K562 (cell line): ENCODE data around the gene HOXB7. TPM values are rescaled to one million over a fixed set of nuclear protein-coding genes. Genes with fewer than 3 reads are reported as not detected.

ENCODE experiments used
- CBX8 ChIP-seq: fragments of 200-600 bp; sonication (generic); IDR thresholded peaks from 2 replicates; pipeline ENCODE4 v1.6.1; 2012; ENCODE audit warnings: borderline replicate concordance, mixed run types, low read depth, mild to moderate bottlenecking, moderate library complexity, mixed read lengths, low read length, control low read depth, inconsistent platforms; ENCODE audit not compliant: poor library complexity, severe bottlenecking; ENCODE audit errors: extremely low read depth
- KAT7 ChIP-seq: sonication (generic); formaldehyde crosslinking; IDR thresholded peaks from 2 replicates; pipeline ENCODE4 v1.8.0; 2022; ENCODE audit warnings: missing genetic modification reagents, mild to moderate bottlenecking, borderline replicate concordance
- MAFK ChIP-seq: IDR thresholded peaks from 2 replicates; pipeline ENCODE4 v1.6.1; 2011; ENCODE audit warnings: low read length, improper control_type of control experiment
- NCOA1 ChIP-seq: fragments of 450-650 bp; IDR thresholded peaks from 2 replicates; pipeline ENCODE4 v1.6.1; 2016; ENCODE audit warnings: low read depth
- NELFE ChIP-seq: IDR thresholded peaks from 2 replicates; pipeline ENCODE4 v1.6.1; 2011; ENCODE audit warnings: mild to moderate bottlenecking; ENCODE audit not compliant: insufficient read depth, insufficient read length
- TAF1 ChIP-seq: IDR thresholded peaks from 2 replicates; pipeline ENCODE4 v1.6.1; 2011; ENCODE audit warnings: mild to moderate bottlenecking, low read length, moderate library complexity; ENCODE audit not compliant: insufficient read depth, control insufficient read depth, severe bottlenecking; ENCODE audit errors: extremely low read depth
- TAF7 ChIP-seq: fragments of 450-650 bp; IDR thresholded peaks from 2 replicates; pipeline ENCODE4 v1.6.1; 2016; ENCODE audit warnings: missing genetic modification characterization, missing compliant biosample characterization
- TAF9B ChIP-seq: fragments of 450-650 bp; IDR thresholded peaks from 2 replicates; pipeline ENCODE4 v1.6.1; 2018; ENCODE audit warnings: mild to moderate bottlenecking; ENCODE audit not compliant: partially characterized antibody
- TCF7 ChIP-seq: sonication (generic); IDR thresholded peaks from 2 replicates; pipeline ENCODE4 v1.6.1; 2016; ENCODE audit warnings: antibody characterized with exemption, borderline replicate concordance
- ZNF197 ChIP-seq: fragments of 200-800 bp; sonication (Bioruptor generic); IDR thresholded peaks from 2 replicates; pipeline ENCODE4 v1.6.1; 2016; ENCODE audit warnings: low read depth, missing genetic modification characterization, missing compliant biosample characterization
- ZNF318 ChIP-seq, 2 experiments: fragments of 450-650 bp; IDR thresholded peaks; 2 replicates each; pipeline ENCODE4 v1.6.1; 2016; ENCODE audit warnings: mild to moderate bottlenecking in 2 of 2, borderline replicate concordance in 1 of 2, low read depth in 1 of 2, moderate library complexity in 1 of 2
- ZNF507 ChIP-seq: conservative IDR thresholded peaks from 2 replicates; pipeline ENCODE4 v1.6.1; 2017; ENCODE audit warnings: missing genetic modification characterization, missing compliant biosample characterization
- polyA plus RNA-seq, 8 experiments: library from polyadenylated mRNA; depleted of rRNA in 4 of 8; stranded (reverse) in 5 of 8; unstranded in 3 of 8; fragments of >200 nt; fragmentation: Nextera tagmentation in 2 of 8; fragmentation: Illumina TruSeq in 1 of 8; extraction: Ambion mirVana in 2 of 8; extraction: Trizol in 1 of 8; gene quantifications; 2 replicates each; pipeline versions ENCODE4 v1.2.1 to v1.2.3, GENCODE V29; 2011 to 2014; ENCODE audit warnings: inconsistent platforms in 1 of 8, missing spikeins in 1 of 8
- total RNA-seq, 7 experiments: library from RNA; depleted of rRNA in 6 of 7; stranded (reverse); fragments of >200 nt in 6 of 7; fragmentation: Illumina TruSeq in 2 of 7; extraction: Trizol in 2 of 7; gene quantifications; 2 replicates each; pipeline versions ENCODE4 v1.2.1 to v1.2.3, GENCODE V29; 2011 to 2021; ENCODE audit warnings: low replicate concordance in 1 of 7
- TF ChIP-seq, protein P1 (sequence below): fragments of 450-650 bp; formaldehyde crosslinking; IDR thresholded peaks from 2 replicates; pipeline ENCODE4 v1.4.0; 2020; ENCODE audit warnings: mild to moderate bottlenecking, moderate library complexity
- TF ChIP-seq, protein P2 (sequence below): fragments of 450-650 bp; IDR thresholded peaks from 2 replicates; pipeline ENCODE4 v1.6.1; 2014; ENCODE audit warnings: low read depth, mild to moderate bottlenecking, moderate library complexity, borderline replicate concordance

Gene HOXB7
- total and polyA plus RNA-seq, 9 of the 15 experiments (the other 6 are each of a cell fraction or from before 2014, with no cell fraction given) = 5.5 to 16.7 (median 8.3) TPM

GRCh38 chr17:48626245-48627117 lies 15.7 kb upstream of the HOXB7 start, which contains the start of gene HOXB9 (continued):
- TF ChIP-seq MAFK (peak; percentile 58; the same call in 1 of the 2 replicates), TAF1 (peak; percentile 76), TAF9B (peak; percentile 94), KAT7 (peak; percentile 24; the same call in 1 of the 2 replicates), ZNF318 (IDR thresholded peaks at IDR 0.05; ENCODE audit: borderline replicate concordance in 1 of 2, low read depth in 1 of 2) (peak in 1 of 2 experiments; percentile 97; a peak in 2 of 4 replicates), NCOA1 (peak; percentile 89), NELFE (no peak), ZNF197 (no peak), TCF7 (no peak), ZNF507 (tag) (no peak), CBX8 (no peak), TAF7 (tag) (peak; percentile 12; the same call in 1 of the 2 replicates)
- TF ChIP-seq, protein P1, sequence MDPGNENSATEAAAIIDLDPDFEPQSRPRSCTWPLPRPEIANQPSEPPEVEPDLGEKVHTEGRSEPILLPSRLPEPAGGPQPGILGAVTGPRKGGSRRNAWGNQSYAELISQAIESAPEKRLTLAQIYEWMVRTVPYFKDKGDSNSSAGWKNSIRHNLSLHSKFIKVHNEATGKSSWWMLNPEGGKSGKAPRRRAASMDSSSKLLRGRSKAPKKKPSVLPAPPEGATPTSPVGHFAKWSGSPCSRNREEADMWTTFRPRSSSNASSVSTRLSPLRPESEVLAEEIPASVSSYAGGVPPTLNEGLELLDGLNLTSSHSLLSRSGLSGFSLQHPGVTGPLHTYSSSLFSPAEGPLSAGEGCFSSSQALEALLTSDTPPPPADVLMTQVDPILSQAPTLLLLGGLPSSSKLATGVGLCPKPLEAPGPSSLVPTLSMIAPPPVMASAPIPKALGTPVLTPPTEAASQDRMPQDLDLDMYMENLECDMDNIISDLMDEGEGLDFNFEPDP (CRISPR knock-in tag) = no peak
- TF ChIP-seq, protein P2, sequence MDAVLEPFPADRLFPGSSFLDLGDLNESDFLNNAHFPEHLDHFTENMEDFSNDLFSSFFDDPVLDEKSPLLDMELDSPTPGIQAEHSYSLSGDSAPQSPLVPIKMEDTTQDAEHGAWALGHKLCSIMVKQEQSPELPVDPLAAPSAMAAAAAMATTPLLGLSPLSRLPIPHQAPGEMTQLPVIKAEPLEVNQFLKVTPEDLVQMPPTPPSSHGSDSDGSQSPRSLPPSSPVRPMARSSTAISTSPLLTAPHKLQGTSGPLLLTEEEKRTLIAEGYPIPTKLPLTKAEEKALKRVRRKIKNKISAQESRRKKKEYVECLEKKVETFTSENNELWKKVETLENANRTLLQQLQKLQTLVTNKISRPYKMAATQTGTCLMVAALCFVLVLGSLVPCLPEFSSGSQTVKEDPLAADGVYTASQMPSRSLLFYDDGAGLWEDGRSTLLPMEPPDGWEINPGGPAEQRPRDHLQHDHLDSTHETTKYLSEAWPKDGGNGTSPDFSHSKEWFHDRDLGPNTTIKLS = peak; percentile 95
